Sigmoid colon (tissue), 7 donors: ENCODE results near the gene TLCD4. TPM values are rescaled to one million over a fixed set of nuclear protein-coding genes. Genes with fewer than 3 reads are reported as not detected.
A peak's percentile ranks its signal among the peaks of the same experiment; 100 is the strongest.

Source experiments
- DNase-seq: peaks from one replicate; pipeline ENCODE4 v3.0.0-alpha.2; 2019
- H3K27ac ChIP-seq, 4 donors: fragments of 200-600 bp; sonication (generic); one replicate each; pipeline ENCODE4 v1.5.1; 2016 to 2019; ENCODE audit warnings: mild to moderate bottlenecking in 1 of 4
- H3K27me3 ChIP-seq, 3 donors: fragments of 200-600 bp; sonication (generic); one replicate each; pipeline ENCODE4 v1.5.1; 2019; ENCODE audit warnings: mild to moderate bottlenecking in 1 of 3
- H3K36me3 ChIP-seq, 4 donors: fragments of 200-600 bp; sonication (generic); one replicate each; pipeline ENCODE4 v1.5.1; 2016 to 2019
- H3K4me1 ChIP-seq, 4 donors: fragments of 200-600 bp; sonication (generic); one replicate each; pipeline ENCODE4 v1.5.1; 2017 to 2019
- H3K4me3 ChIP-seq, 4 donors: fragments of 200-600 bp; sonication (generic); one replicate each; pipeline ENCODE4 v1.5.1; 2017 to 2019; ENCODE audit warnings: mild to moderate bottlenecking in 2 of 4, moderate library complexity in 1 of 4
- H3K9me3 ChIP-seq, 4 donors: fragments of 200-600 bp in 3 of 4; sonication (generic) in 3 of 4; one replicate each; pipeline versions ENCODE4 v1.5.1 to v1.6.1; 2013 to 2019
- EP300 ChIP-seq, 4 donors: sonication (generic); formaldehyde crosslinking; IDR thresholded peaks; one replicate each; pipeline ENCODE4 v1.6.1; 2017; ENCODE audit warnings: antibody characterized with exemption in 4 of 4
- POLR2A ChIP-seq, 2 donors: fragments of 450-650 bp; IDR thresholded peaks; one replicate each; pipeline ENCODE4 v1.6.1; 2016; ENCODE audit warnings: antibody characterized with exemption in 2 of 2, mild to moderate bottlenecking in 2 of 2, moderate library complexity in 2 of 2
- POLR2AphosphoS5 ChIP-seq, 4 donors: sonication (generic); formaldehyde crosslinking; IDR thresholded peaks; one replicate each; pipeline ENCODE4 v1.6.1; 2017; ENCODE audit warnings: antibody characterized with exemption in 4 of 4
- WGBS, 2 donors: extraction: QIAGEN DNeasy Blood & Tissue Kit; methylation state at CpG; one replicate each; pipeline ENCODE4 v1.1.7; 2013; 5-methylcytosine and 5-hydroxymethylcytosine counted together
- intact Hi-C: fragments of 100-400 bp; cut with DNase I; formaldehyde crosslinking; loops from one replicate; pipeline ENCODE4 v1.15.1; 2023
- polyA plus RNA-seq, 3 donors: library from polyadenylated mRNA; stranded (reverse); fragments of 200-250 nt; gene quantifications; one replicate each; pipeline ENCODE4 v1.2.3, GENCODE V29; 2013
- total RNA-seq, 4 donors: library from RNA; depleted of rRNA; stranded (reverse); fragments of >200 nt; gene quantifications; one replicate each; pipeline ENCODE4 v1.1.0, GENCODE V29; 2016
- TF ChIP-seq, protein P1 (sequence below), 4 experiments: fragments of 450-650 bp in 3 of 4; fragments of 200-600 bp in 1 of 4; IDR thresholded peaks; one replicate each; pipeline ENCODE4 v1.5.1; 2016 to 2019; ENCODE audit warnings: antibody characterized with exemption in 4 of 4, mild to moderate bottlenecking in 3 of 4, moderate library complexity in 2 of 4
- donor health status: healthy with polysubstance abuse.
- donor health status: Bipolar disorder and iron deficiency.
- donor health status: healthy.

Gene TLCD4
- total and polyA plus RNA-seq, 7 donors: 10.5 to 29.1 (median 12.1) TPM

- TF ChIP-seq EP300 (IDR thresholded peaks at IDR 0.05): no peak
- TF ChIP-seq POLR2AphosphoS5 (IDR thresholded peaks at IDR 0.05): no peak
- TF ChIP-seq, protein P1, sequence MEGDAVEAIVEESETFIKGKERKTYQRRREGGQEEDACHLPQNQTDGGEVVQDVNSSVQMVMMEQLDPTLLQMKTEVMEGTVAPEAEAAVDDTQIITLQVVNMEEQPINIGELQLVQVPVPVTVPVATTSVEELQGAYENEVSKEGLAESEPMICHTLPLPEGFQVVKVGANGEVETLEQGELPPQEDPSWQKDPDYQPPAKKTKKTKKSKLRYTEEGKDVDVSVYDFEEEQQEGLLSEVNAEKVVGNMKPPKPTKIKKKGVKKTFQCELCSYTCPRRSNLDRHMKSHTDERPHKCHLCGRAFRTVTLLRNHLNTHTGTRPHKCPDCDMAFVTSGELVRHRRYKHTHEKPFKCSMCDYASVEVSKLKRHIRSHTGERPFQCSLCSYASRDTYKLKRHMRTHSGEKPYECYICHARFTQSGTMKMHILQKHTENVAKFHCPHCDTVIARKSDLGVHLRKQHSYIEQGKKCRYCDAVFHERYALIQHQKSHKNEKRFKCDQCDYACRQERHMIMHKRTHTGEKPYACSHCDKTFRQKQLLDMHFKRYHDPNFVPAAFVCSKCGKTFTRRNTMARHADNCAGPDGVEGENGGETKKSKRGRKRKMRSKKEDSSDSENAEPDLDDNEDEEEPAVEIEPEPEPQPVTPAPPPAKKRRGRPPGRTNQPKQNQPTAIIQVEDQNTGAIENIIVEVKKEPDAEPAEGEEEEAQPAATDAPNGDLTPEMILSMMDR (IDR thresholded peaks at IDR 0.05): no peak
- TF ChIP-seq POLR2A (IDR thresholded peaks at IDR 0.05): no peak
Observed at GRCh38 chr1:95076034-95076433, 41.1 kb upstream of the TLCD4 start.

GRCh38 chr1:95080446-95080845, 36.7 kb upstream of the TLCD4 start:
- Histone ChIP-seq H3K36me3 (no peaks in the 10 kb centered on the region), H3K27ac (no peak overlapping the region), H3K27me3 (no peaks in the 10 kb centered on the region), H3K4me3 (no peak overlapping the region), H3K9me3 (no peaks in the 10 kb centered on the region), H3K4me1 (no peaks in the 10 kb centered on the region)
- DNase-seq: no peak
- TF ChIP-seq POLR2A (IDR thresholded peaks at IDR 0.05): no peak
- TF ChIP-seq, protein P1 (IDR thresholded peaks at IDR 0.05): no peak
- TF ChIP-seq EP300 (IDR thresholded peaks at IDR 0.05): no peak
- no peak for TF ChIP-seq POLR2AphosphoS5 (IDR thresholded peaks at IDR 0.05)
- 90 to 91% methylated on average over 1 of the region's 1 CpG for WGBS, 2 donors
- intact Hi-C loops: no loop called here

More at GRCh38 chr1:95076034-95076433, 41.1 kb upstream of the TLCD4 start:
- no peaks in the 10 kb centered on the region for H3K27me3 ChIP-seq
- H3K4me3 ChIP-seq: no peak overlapping the region
- H3K9me3 ChIP-seq: no peaks in the 10 kb centered on the region
- intact Hi-C loops: no loop called here
- no peak for DNase-seq
- H3K4me1 ChIP-seq: peaks cover 0 to 14% (median 10%) of the 10 kb centered on the region in 4 donors
- H3K27ac ChIP-seq: no peak overlapping the region
- H3K36me3 ChIP-seq: no peaks in the 10 kb centered on the region

DNA sequence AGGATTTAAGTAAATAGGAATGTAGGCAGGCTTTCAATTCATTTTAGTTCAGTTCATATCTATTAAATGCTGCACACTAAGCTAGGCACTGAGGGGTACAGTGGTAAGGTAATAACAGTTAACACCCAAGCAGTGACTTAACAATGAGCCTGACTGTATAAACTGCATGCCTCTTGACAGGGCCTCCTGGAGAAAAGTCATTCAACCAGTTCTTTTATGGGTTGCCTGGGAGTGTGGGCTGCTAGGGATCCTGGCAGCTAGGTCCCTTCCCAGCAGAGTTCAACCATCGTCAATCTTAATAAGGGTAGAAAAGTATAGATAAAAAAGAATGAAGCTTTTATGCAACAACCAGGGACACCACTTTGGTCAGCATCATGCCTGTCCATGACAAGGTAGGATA, 36.3 kb upstream of the TLCD4 start:
- Histone ChIP-seq H3K4me3 (no peak overlapping the region), H3K27me3 (no peaks in the 10 kb centered on the region), H3K27ac (no peak overlapping the region), H3K4me1 (no peaks in the 10 kb centered on the region), H3K9me3 (no peaks in the 10 kb centered on the region), H3K36me3 (no peaks in the 10 kb centered on the region)
- DNase-seq: no peak
- no peak for TF ChIP-seq EP300 (IDR thresholded peaks at IDR 0.05)
- TF ChIP-seq, protein P1 (IDR thresholded peaks at IDR 0.05): no peak
- no peak for TF ChIP-seq POLR2A (IDR thresholded peaks at IDR 0.05)
- TF ChIP-seq POLR2AphosphoS5 (IDR thresholded peaks at IDR 0.05): no peak
- intact Hi-C loops: no loop called here
- WGBS, 2 donors: 32 to 72% methylated on average over 1 of the region's 1 CpG

DNA sequence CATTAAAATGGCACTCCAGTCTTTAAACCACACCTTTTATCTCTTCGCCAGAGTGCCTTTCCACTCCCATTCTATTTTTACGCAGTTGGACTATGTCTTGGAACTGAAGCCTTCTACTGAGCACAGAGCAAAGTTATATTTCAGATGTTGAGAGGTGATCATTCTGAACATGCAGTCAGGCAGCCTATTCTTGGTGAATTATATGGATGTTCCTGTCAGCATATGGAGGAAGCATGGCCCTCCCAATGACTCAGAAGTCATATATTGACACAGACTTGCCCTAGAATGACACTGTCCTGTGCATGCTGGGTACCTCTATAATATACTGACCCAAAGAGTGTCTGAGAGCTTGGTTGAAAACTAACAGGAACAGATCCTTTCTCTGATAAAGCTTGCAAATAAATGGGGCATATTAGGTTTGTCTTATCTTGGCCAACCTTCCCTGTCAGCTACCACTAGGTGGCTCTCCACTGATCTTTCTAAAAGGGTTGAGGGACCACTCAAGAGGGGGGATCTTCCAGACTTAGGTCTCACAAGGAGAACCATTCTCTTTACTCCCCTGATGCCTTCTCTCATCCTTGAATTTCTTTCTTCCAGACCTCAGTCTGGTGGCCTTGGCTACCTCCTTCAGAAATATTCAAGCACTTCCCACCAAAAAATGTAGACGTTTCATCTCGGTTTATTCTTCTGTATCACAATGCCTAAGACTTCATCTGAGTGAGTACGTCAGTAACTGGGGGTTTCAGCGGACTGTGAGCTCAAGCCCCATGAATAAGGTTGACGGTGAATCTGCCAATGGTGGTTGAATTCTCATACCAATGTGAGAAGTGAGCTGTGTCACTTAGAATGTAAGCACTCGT, 32.6 kb upstream of the TLCD4 start:
- TF ChIP-seq, protein P1 (IDR thresholded peaks at IDR 0.05): peak; percentile 14 to 57 (median 50)
- TF ChIP-seq POLR2AphosphoS5 (IDR thresholded peaks at IDR 0.05) (no peak), EP300 (IDR thresholded peaks at IDR 0.05) (no peak)
- H3K4me1 ChIP-seq: peaks cover 0 to 12% (median 9%) of the 10 kb centered on the region in 4 donors
- 65 to 77% methylated on average over 8 of the region's 8 CpGs for WGBS, 2 donors
- DNase-seq: no peak
- no peaks in the 10 kb centered on the region for H3K36me3 ChIP-seq
- H3K27me3 ChIP-seq: no peaks in the 10 kb centered on the region
- no peaks in the 10 kb centered on the region for H3K9me3 ChIP-seq
- no peak overlapping the region for H3K4me3 ChIP-seq
- no peak overlapping the region for H3K27ac ChIP-seq
- intact Hi-C loops: loop anchor here (2.0 kb wide), 1 partner anchor 32 kb away; the partner anchor contains the start of gene TLCD4
